ENCODE measurements around the gene SOX30. TPM values are rescaled to one million over a fixed set of nuclear protein-coding genes. Genes with fewer than 3 reads are reported as not detected.
A peak's percentile ranks its signal among the peaks of the same experiment; 100 is the strongest.

The SOX30 gene
- total RNA-seq, 4 donors from 2014 or later = not detected

GRCh38 chr5:157620776-157621175, 31.5 kb downstream of the SOX30 start:
- TF ChIP-seq POLR2A (IDR thresholded peaks at IDR 0.05) (no peak), CTCF (IDR thresholded peaks at IDR 0.05) (no peak)
- H3K27ac ChIP-seq = no peak overlapping the region
- DNase-seq = no peak
- H3K4me1 ChIP-seq = no peaks in the 10 kb centered on the region
- no peak overlapping the region for H3K4me3 ChIP-seq
- no peaks in the 10 kb centered on the region for H3K27me3 ChIP-seq
- no peaks in the 10 kb centered on the region for H3K36me3 ChIP-seq
- peaks cover 0 to 3% (median 0%) of the 10 kb centered on the region in 3 donors for H3K9me3 ChIP-seq
- intact Hi-C loops (cut with DNase I) = no loop called here

- H3K27ac ChIP-seq = no peak overlapping the region
- peaks cover 0 to 3% (median 0%) of the 10 kb centered on the region in 3 donors for H3K9me3 ChIP-seq
- H3K4me1 ChIP-seq = no peaks in the 10 kb centered on the region
- no peak overlapping the region for H3K4me3 ChIP-seq
- H3K36me3 ChIP-seq = no peaks in the 10 kb centered on the region
- 91 to 97% methylated on average over 5 to 7 of the region's 8 CpGs for WGBS, 2 donors
- H3K27me3 ChIP-seq = no peaks in the 10 kb centered on the region
- intact Hi-C loops (cut with DNase I) = no loop called here
- no peak for DNase-seq
- no peak for TF ChIP-seq CTCF (IDR thresholded peaks at IDR 0.05)
- no peak for TF ChIP-seq POLR2A (IDR thresholded peaks at IDR 0.05)
These were observed 34.0 kb downstream of the SOX30 start for GRCh38 chr5:157618191-157618765.

GRCh38 chr5:157616785-157617184, 35.5 kb downstream of the SOX30 start:
- Histone ChIP-seq H3K4me1 (peaks cover 7 to 12% (median 9%) of the 10 kb centered on the region in 3 donors), H3K27me3 (no peaks in the 10 kb centered on the region), H3K9me3 (no peaks in the 10 kb centered on the region), H3K4me3 (no peak overlapping the region), H3K27ac (no peak overlapping the region), H3K36me3 (no peaks in the 10 kb centered on the region)
- no peak for TF ChIP-seq CTCF (IDR thresholded peaks at IDR 0.05)
- no peak for TF ChIP-seq POLR2A (IDR thresholded peaks at IDR 0.05)
- 67 to 75% methylated on average over 4 of the region's 4 CpGs for WGBS, 2 donors
- intact Hi-C loops (cut with DNase I) = no loop called here
- no peak for DNase-seq

- intact Hi-C loops (cut with DNase I) = no loop called here
- Histone ChIP-seq H3K36me3 (no peaks in the 10 kb centered on the region), H3K4me1 (peaks cover 8 to 16% (median 10%) of the 10 kb centered on the region in 3 donors), H3K9me3 (no peaks in the 10 kb centered on the region), H3K4me3 (no peak overlapping the region), H3K27me3 (no peaks in the 10 kb centered on the region), H3K27ac (no peak overlapping the region)
- no peak for DNase-seq
- WGBS, 2 donors = 75 to 80% methylated on average over 6 to 11 of the region's 11 CpGs
- TF ChIP-seq POLR2A (IDR thresholded peaks at IDR 0.05) (no peak), CTCF (IDR thresholded peaks at IDR 0.05) (no peak)
These were observed 38.6 kb downstream of the SOX30 start for GRCh38 chr5:157613385-157614245.

- Histone ChIP-seq H3K27me3 (no peaks in the 10 kb centered on the region), H3K27ac (peak overlapping the region in 2 of 4 donors; percentile 2 to 16), H3K36me3 (no peaks in the 10 kb centered on the region), H3K4me3 (no peak overlapping the region), H3K9me3 (no peaks in the 10 kb centered on the region), H3K4me1 (peaks cover 8 to 26% (median 10%) of the 10 kb centered on the region in 3 donors)
- 79 to 92% methylated on average over 5 of the region's 5 CpGs for WGBS, 2 donors
- DNase-seq = no peak
- intact Hi-C loops (cut with DNase I) = no loop called here
- TF ChIP-seq POLR2A (IDR thresholded peaks at IDR 0.05) (no peak), CTCF (IDR thresholded peaks at IDR 0.05) (no peak)
These were observed 39.7 kb downstream of the SOX30 start for GRCh38 chr5:157612581-157612980.

Measured in esophagus squamous epithelium (tissue), 5 donors.